Measurements from ENCODE around the gene GLIS1.

Gene GLIS1

GRCh38 chr1:53548031-53548491 lies 190.9 kb downstream of the GLIS1 start:
- no peak for DNase-seq (ENCODE audit: low read depth)

GRCh38 chr1:53547231-53547790 lies 191.7 kb downstream of the GLIS1 start:
- no peak for DNase-seq (ENCODE audit: low read depth)

- no peak for DNase-seq (ENCODE audit: low read depth)
Observed at GRCh38 chr1:53546409-53547155, 192.4 kb downstream of the GLIS1 start.

GRCh38 chr1:53545663-53546408 lies 193.1 kb downstream of the GLIS1 start:
- no peak for DNase-seq (ENCODE audit: low read depth)

- no peak for DNase-seq (ENCODE audit: low read depth)
Observed at GRCh38 chr1:53544728-53545515, 194.0 kb downstream of the GLIS1 start.

- no peak for DNase-seq (ENCODE audit: low read depth)
Observed at GRCh38 chr1:53543778-53544695, 194.9 kb downstream of the GLIS1 start.

GRCh38 chr1:53543130-53543777 lies 195.7 kb downstream of the GLIS1 start:
- no peak for DNase-seq (ENCODE audit: low read depth)

- DNase-seq (ENCODE audit: low read depth), result no peak
Observed at GRCh38 chr1:53542551-53542950, 196.4 kb downstream of the GLIS1 start.

GRCh38 chr1:53541761-53542550 lies 197.0 kb downstream of the GLIS1 start:
- peak; percentile 91 for DNase-seq (ENCODE audit: low read depth)

- no peak for DNase-seq (ENCODE audit: low read depth)
Observed at GRCh38 chr1:53541263-53541625, 197.7 kb downstream of the GLIS1 start.

GRCh38 chr1:53540604-53541262 lies 198.2 kb downstream of the GLIS1 start:
- DNase-seq (ENCODE audit: low read depth), result no peak

- no peak for DNase-seq (ENCODE audit: low read depth)
Observed at GRCh38 chr1:53539711-53540603, 199.0 kb downstream of the GLIS1 start.

- DNase-seq (ENCODE audit: low read depth), result no peak
Observed at GRCh38 chr1:53539226-53539625, 199.7 kb downstream of the GLIS1 start.

- DNase-seq (ENCODE audit: low read depth), result no peak
Observed at GRCh38 chr1:53536606-53537005, 202.4 kb downstream of the GLIS1 start.

- DNase-seq (ENCODE audit: low read depth), result no peak
Observed at GRCh38 chr1:53535846-53536245, 203.1 kb downstream of the GLIS1 start.

- no peak for DNase-seq (ENCODE audit: low read depth)
Observed at GRCh38 chr1:53535226-53535625, 203.7 kb downstream of the GLIS1 start.

GRCh38 chr1:53532912-53533311 lies 206.1 kb downstream of the GLIS1 start:
- no peak for DNase-seq (ENCODE audit: low read depth)

GRCh38 chr1:53532377-53532776 lies 206.6 kb downstream of the GLIS1 start:
- no peak for DNase-seq (ENCODE audit: low read depth)
